WTC11 (cell line): ENCODE data around the gene ADAMTS2.

ENCODE experiments used
- CREB1 ChIP-seq: sonication (generic); formaldehyde crosslinking; IDR thresholded peaks from 2 replicates; pipeline ENCODE4 v1.8.0; 2023; ENCODE audit warnings: mild to moderate bottlenecking, missing genetic modification reagents
- NR1H2 ChIP-seq: sonication (generic); formaldehyde crosslinking; IDR thresholded peaks from 2 replicates; pipeline ENCODE4 v1.9.0; 2021; ENCODE audit warnings: mild to moderate bottlenecking, moderate library complexity, missing genetic modification reagents
- ZNF121 ChIP-seq: sonication (generic); formaldehyde crosslinking; IDR thresholded peaks from 2 replicates; pipeline ENCODE4 v1.8.0; 2023; ENCODE audit warnings: missing genetic modification reagents
- TF ChIP-seq, protein P1 (sequence below): fragments of 200-600 bp; IDR thresholded peaks from 2 replicates; pipeline ENCODE4 v1.8.0; 2022; ENCODE audit warnings: antibody characterized with exemption
- TF ChIP-seq, protein P2 (sequence below): sonication (generic); formaldehyde crosslinking; IDR thresholded peaks from 2 replicates; pipeline ENCODE4 v1.8.1; 2022; ENCODE audit warnings: low read depth, mild to moderate bottlenecking, moderate library complexity, missing genetic modification reagents, borderline replicate concordance
- TF ChIP-seq, protein P3 (sequence below): sonication (generic); formaldehyde crosslinking; IDR thresholded peaks from 2 replicates; pipeline ENCODE4 v1.8.0; 2022; ENCODE audit warnings: mild to moderate bottlenecking, missing genetic modification reagents

DNA sequence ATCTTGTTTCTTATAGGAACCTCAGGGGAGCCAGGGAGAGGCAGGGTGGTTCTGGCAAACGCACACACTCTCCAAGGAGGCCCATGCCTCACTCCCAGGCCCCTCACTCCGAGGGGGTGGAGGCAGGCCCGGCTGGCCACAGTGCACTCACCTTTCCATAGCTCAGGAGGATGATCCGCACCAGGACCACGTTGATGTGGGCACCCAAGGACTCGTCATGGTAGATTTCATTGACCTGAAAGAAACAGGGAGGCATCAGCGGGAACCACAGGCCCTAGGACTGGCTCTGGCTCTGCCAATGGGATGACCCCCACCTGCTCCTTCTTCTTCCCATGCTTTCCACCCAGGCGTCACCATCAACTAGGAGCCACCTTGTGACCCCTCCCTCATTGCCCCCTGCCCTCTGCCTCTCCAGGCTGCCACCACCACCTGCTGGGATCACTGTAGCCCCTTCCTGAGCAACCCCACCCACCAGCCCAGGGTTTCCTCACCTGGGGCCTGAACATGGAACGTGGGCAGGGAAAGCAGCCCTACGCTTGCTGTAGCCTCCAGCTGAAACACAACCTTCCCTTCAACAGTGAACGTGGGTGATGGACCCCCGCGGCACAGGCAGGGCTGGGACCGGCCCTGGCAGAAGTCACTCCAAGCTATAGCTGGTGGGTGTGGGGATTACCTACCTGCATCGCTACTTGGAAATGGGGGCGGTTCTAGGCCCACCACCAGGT lies 164.2 kb downstream of the ADAMTS2 start:
- TF ChIP-seq, protein P1, sequence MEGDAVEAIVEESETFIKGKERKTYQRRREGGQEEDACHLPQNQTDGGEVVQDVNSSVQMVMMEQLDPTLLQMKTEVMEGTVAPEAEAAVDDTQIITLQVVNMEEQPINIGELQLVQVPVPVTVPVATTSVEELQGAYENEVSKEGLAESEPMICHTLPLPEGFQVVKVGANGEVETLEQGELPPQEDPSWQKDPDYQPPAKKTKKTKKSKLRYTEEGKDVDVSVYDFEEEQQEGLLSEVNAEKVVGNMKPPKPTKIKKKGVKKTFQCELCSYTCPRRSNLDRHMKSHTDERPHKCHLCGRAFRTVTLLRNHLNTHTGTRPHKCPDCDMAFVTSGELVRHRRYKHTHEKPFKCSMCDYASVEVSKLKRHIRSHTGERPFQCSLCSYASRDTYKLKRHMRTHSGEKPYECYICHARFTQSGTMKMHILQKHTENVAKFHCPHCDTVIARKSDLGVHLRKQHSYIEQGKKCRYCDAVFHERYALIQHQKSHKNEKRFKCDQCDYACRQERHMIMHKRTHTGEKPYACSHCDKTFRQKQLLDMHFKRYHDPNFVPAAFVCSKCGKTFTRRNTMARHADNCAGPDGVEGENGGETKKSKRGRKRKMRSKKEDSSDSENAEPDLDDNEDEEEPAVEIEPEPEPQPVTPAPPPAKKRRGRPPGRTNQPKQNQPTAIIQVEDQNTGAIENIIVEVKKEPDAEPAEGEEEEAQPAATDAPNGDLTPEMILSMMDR, result no peak
- TF ChIP-seq ZNF121 (CRISPR knock-in tag) (no peak), NR1H2 (CRISPR knock-in tag) (no peak), CREB1 (CRISPR knock-in tag) (no peak)
- TF ChIP-seq, protein P2, sequence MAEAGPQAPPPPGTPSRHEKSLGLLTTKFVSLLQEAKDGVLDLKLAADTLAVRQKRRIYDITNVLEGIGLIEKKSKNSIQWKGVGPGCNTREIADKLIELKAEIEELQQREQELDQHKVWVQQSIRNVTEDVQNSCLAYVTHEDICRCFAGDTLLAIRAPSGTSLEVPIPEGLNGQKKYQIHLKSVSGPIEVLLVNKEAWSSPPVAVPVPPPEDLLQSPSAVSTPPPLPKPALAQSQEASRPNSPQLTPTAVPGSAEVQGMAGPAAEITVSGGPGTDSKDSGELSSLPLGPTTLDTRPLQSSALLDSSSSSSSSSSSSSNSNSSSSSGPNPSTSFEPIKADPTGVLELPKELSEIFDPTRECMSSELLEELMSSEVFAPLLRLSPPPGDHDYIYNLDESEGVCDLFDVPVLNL (CRISPR knock-in tag), result no peak
- TF ChIP-seq, protein P3, sequence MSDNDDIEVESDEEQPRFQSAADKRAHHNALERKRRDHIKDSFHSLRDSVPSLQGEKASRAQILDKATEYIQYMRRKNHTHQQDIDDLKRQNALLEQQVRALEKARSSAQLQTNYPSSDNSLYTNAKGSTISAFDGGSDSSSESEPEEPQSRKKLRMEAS (CRISPR knock-in tag), result no peak
